HepG2 (cell line): ENCODE measurements around the gene CISH. TPM values are rescaled to one million over a fixed set of nuclear protein-coding genes. Genes with fewer than 3 reads are reported as not detected.
A peak's percentile ranks its signal among the peaks of the same experiment; 100 is the strongest.

Source experiments
- ATAC-seq: fragments of 200-7000 bp; cut with Tn5 transposase; 3 replicates; pipeline ENCODE4 v1.9.1; 2020; ENCODE audit warnings: mild to moderate bottlenecking, moderate library complexity
- BruUV-seq: library from RNA; stranded (reverse); fragments of 400-500 nt; replicated peaks from 2 replicates; lab custom pipeline; 2021; lab: Mats Ljungman, UMichigan
- CTCF ChIA-PET: fragments of 300-600 bp; formaldehyde crosslinking; extraction: SDS; loops from one replicate; lab custom pipeline; 2021; ENCODE audit warnings: low total read pairs, inconsistent platforms, low intra/inter-chr PET ratio; lab: Yijun Ruan, JAX
- POLR2A ChIA-PET: fragments of 350-600 bp; sonication (Branson Sonifier 250); formaldehyde crosslinking; loops from one replicate; lab custom pipeline; 2020; ENCODE audit warnings: antibody characterized with exemption, inconsistent platforms; lab: Yijun Ruan, JAX
- DNase-seq: peaks from one replicate; pipeline ENCODE4 v3.0.0-alpha.2; 2015; ENCODE audit warnings: low spot score
- FAIRE-seq: peaks from 3 replicates; lab custom pipeline; 2011; peaks lifted over from hg19 to GRCh38; lab: Jason Lieb, UNC
- H2AFZ ChIP-seq: one replicate; pipeline ENCODE4 v1.6.1; 2011; ENCODE audit warnings: low read length, inconsistent platforms
- H3K27ac ChIP-seq: fragments of 300-600 bp; 3 replicates; pipeline ENCODE4 v1.8.0; 2011; ENCODE audit warnings: mixed run types, mild to moderate bottlenecking, mixed read lengths, low read length, inconsistent platforms; ENCODE audit not compliant: insufficient read depth; ENCODE audit errors: extremely low read length
- H3K27me3 ChIP-seq, 2 experiments: fragments of 200-600 bp in 1 of 2; 2 replicates in 1 of 2; 3 replicates in 1 of 2; pipeline versions ENCODE4 v1.6.0 to v1.8.0; 2011; ENCODE audit warnings: low read length in 2 of 2, mild to moderate bottlenecking in 2 of 2, moderate library complexity in 2 of 2, inconsistent platforms in 1 of 2; ENCODE audit not compliant: insufficient read depth in 2 of 2, control insufficient read depth in 1 of 2
- H3K36me3 ChIP-seq, 2 experiments: fragments of 200-600 bp in 1 of 2; replicated peaks in 1 of 2; 2 replicates in 1 of 2; 3 replicates in 1 of 2; pipeline versions ENCODE4 v1.5.1 to v1.8.0; 2011; ENCODE audit warnings: low read length in 2 of 2, inconsistent platforms in 1 of 2; ENCODE audit not compliant: insufficient read depth in 2 of 2, control insufficient read depth in 1 of 2
- H3K4me1 ChIP-seq: 2 replicates; pipeline ENCODE4 v1.5.1; 2012; ENCODE audit warnings: low read length, inconsistent platforms; ENCODE audit not compliant: insufficient read depth
- H3K4me2 ChIP-seq: 2 replicates; pipeline ENCODE4 v1.6.0; 2011; ENCODE audit warnings: low read depth, low read length, inconsistent platforms
- H3K4me3 ChIP-seq, 3 experiments: fragments of 200-600 bp in 1 of 3; sonication (generic), shearing (Covaris generic) in 1 of 3; replicated peaks in 1 of 3; 2 replicates each; pipeline ENCODE4 v1.5.1; 2011 to 2016; ENCODE audit warnings: low read length in 3 of 3, inconsistent platforms in 2 of 3, low read depth in 2 of 3, mild to moderate bottlenecking in 2 of 3, control low read depth in 1 of 3, mixed read lengths in 1 of 3; ENCODE audit not compliant: insufficient read depth in 1 of 3
- H3K79me2 ChIP-seq: one replicate; pipeline ENCODE4 v1.6.1; 2011; ENCODE audit warnings: low read length, inconsistent platforms; ENCODE audit not compliant: insufficient read depth
- H3K9ac ChIP-seq: 2 replicates; pipeline ENCODE4 v1.6.0; 2011; ENCODE audit warnings: mild to moderate bottlenecking, low read depth, low read length, inconsistent platforms; ENCODE audit not compliant: insufficient read depth
- H3K9me3 ChIP-seq: 2 replicates; pipeline ENCODE4 v1.5.1; 2012; ENCODE audit warnings: mild to moderate bottlenecking, low read length
- H4K20me1 ChIP-seq: 2 replicates; pipeline ENCODE4 v1.6.0; 2011; ENCODE audit warnings: inconsistent platforms, mild to moderate bottlenecking, low read length, moderate library complexity; ENCODE audit not compliant: insufficient read depth
- CHCHD3 ChIP-seq: sonication (generic); formaldehyde crosslinking; IDR thresholded peaks from 2 replicates; pipeline ENCODE4 v1.8.0; 2022; ENCODE audit warnings: mild to moderate bottlenecking, missing genetic modification reagents, moderate library complexity
- EEA1 ChIP-seq: sonication (generic); formaldehyde crosslinking; IDR thresholded peaks from 2 replicates; pipeline ENCODE4 v1.5.1; 2020; ENCODE audit warnings: mild to moderate bottlenecking, missing genetic modification reagents, borderline replicate concordance
- EHMT2 ChIP-seq: fragments of 200-600 bp; sonication (generic); IDR thresholded peaks from 2 replicates; pipeline ENCODE4 v1.7.0; 2017; ENCODE audit warnings: antibody characterized with exemption, low read depth, low read length, borderline replicate concordance
- NR0B2 ChIP-seq: sonication (generic); formaldehyde crosslinking; IDR thresholded peaks from 2 replicates; pipeline ENCODE4 v1.4.0; 2020; ENCODE audit warnings: mild to moderate bottlenecking, missing genetic modification reagents
- POLR2AphosphoS5 ChIP-seq: IDR thresholded peaks from 2 replicates; pipeline ENCODE4 v1.6.1; 2012; ENCODE audit warnings: low read depth, low read length
- PRDM10 ChIP-seq: sonication (generic); formaldehyde crosslinking; IDR thresholded peaks from 2 replicates; pipeline ENCODE4 v1.4.0; 2020; ENCODE audit warnings: low read depth, missing genetic modification reagents
- SRSF1 ChIP-seq: fragments of 200-400 bp; formaldehyde crosslinking; optimal IDR thresholded peaks from 2 replicates; pipeline ENCODE3; 2017; ENCODE audit warnings: mild to moderate bottlenecking, low read depth, low read length, moderate library complexity
- ZNF367 ChIP-seq: sonication (generic); formaldehyde crosslinking; IDR thresholded peaks from 2 replicates; pipeline ENCODE4 v1.4.0; 2020; ENCODE audit warnings: missing genetic modification reagents, borderline replicate concordance
- ZNF451 ChIP-seq: sonication (generic); formaldehyde crosslinking; IDR thresholded peaks from 2 replicates; pipeline ENCODE4 v1.5.0; 2020; ENCODE audit warnings: mild to moderate bottlenecking, missing genetic modification reagents
- WGBS: methylation state at CpG from one replicate; pipeline ENCODE4 v1.1.6; 2017; ENCODE audit warnings: low lambda C conversion rate; 5-methylcytosine and 5-hydroxymethylcytosine counted together
- in situ Hi-C: cut with HindIII; loops from 2 replicates; pipeline ENCODE4 v1.10.0; 2017; ENCODE audit warnings: low pct_unique_long_range_greater_than_20kb; ENCODE audit not compliant: extremely low pct_ligation_motif_present
- intact Hi-C: fragments of 100-400 bp; cut with micrococcal nuclease; formaldehyde crosslinking; loops from one replicate; pipeline ENCODE4 v1.10.0; 2022; ENCODE audit not compliant: unreplicated experiment
- polyA plus RNA-seq, 8 experiments: library from polyadenylated mRNA; depleted of rRNA in 3 of 8; stranded (reverse) in 7 of 8; unstranded in 1 of 8; fragments of >200 nt; fragmentation: Illumina TruSeq in 4 of 8; extraction: Trizol in 4 of 8; gene quantifications; 2 replicates each; pipeline versions ENCODE4 v1.2.1 to v1.2.3, GENCODE V29; 2011 to 2016; ENCODE audit warnings: low read depth in 4 of 8, missing spikeins in 1 of 8, mixed read lengths in 1 of 8; ENCODE audit not compliant: insufficient read depth in 1 of 8
- total RNA-seq, 5 experiments: library from RNA; depleted of rRNA; stranded (reverse); fragments of >200 nt; fragmentation: Illumina TruSeq; extraction: Trizol; gene quantifications; 2 replicates each; pipeline ENCODE4 v1.2.3, GENCODE V29; 2016; ENCODE audit warnings: low read depth in 1 of 5

The CISH gene
- total and polyA plus RNA-seq, 2 of the 13 experiments (the other 11 are each of a cell fraction or from before 2014, with no cell fraction given): 0.91 to 1.5 TPM

DNA sequence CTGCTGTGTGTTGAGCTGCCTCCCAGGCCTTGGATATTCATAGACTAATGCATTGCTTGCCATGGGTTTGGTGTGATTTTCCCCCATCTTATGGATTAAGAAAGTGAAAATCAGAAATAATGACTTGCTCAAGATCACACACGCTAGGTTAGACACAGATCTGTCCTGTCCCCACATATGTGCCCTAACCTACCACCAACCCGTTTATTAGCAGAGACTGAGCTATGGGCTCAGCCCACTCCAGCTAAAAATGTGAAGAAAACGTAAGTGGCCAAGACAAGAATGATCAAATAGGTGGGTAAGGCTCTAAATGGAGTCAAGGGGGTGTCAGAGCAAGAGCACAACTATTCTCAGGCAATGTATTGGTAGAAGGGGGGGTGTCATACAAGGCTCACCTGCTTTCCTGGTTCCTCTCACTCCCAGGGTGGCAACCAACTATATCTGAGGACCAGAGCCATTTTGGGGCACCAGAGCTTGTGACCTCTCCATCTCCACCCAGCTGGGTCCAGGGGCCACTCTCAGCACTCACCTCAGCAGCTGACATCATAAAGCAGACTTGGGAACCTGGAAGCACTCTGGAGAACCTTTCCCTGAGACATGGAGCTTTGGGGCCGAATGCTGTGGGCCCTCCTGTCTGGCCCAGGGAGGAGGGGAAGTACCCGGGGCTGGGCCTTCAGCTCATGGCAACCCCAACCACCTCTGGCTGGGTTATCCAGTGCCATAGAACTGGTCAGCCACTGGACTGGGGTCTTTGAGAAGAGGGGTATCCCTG, 40.9 kb downstream of the CISH start:
- TF ChIP-seq POLR2AphosphoS5 (peak; percentile 20; the same call in 1 of the 2 replicates), SRSF1 (no peak)
- Histone ChIP-seq H3K9ac (peak overlapping the region; percentile 80; the same call in 1 of the 2 replicates), H3K27me3 (peaks cover 4 to 7% of the 10 kb centered on the region in 2 experiments; a peak in 2 of 5 replicates), H3K79me2 (no peaks in the 10 kb centered on the region), H3K36me3 (no peaks in the 10 kb centered on the region; a peak in 2 of 5 replicates), H3K9me3 (no peaks in the 10 kb centered on the region), H4K20me1 (no peaks in the 10 kb centered on the region), H3K4me1 (peaks cover 57% of the 10 kb centered on the region), H3K4me2 (peak overlapping the region; percentile 80), H3K4me3 (peak overlapping the region in 2 of 3 experiments; percentile 82 to 84; a peak in 3 of 6 replicates), H3K27ac (no peak overlapping the region), H2AFZ (no peak overlapping the region)
- CTCF ChIA-PET: interaction anchor here (7.2 kb wide), 1 partner anchor 43 kb away, joined by 182 read pairs; the partner anchor contains the start of genes CISH and MAPKAPK3
- ATAC-seq: no peak
- WGBS: 88% methylated on average over 3 of the region's 5 CpGs
- POLR2A ChIA-PET: interaction anchor here (1.4 to 3.3 kb wide), 6 partner anchors 18 to 46 kb away, joined by 4 to 64 read pairs (median 24); partner anchors contain the start of genes CISH and MAPKAPK3
- intact Hi-C loops: no loop called here
- no peak for DNase-seq
- BruUV-seq: no TSS peak
- no peak for FAIRE-seq
- in situ Hi-C loops: loop anchor here (5.0 kb wide), 3 partner anchors 42 to 812 kb away; partner anchors contain the start of gene CISH

- intact Hi-C loops: no loop called here
- ChIA-PET CTCF (interaction anchor here (7.2 kb wide), 1 partner anchor 45 kb away, joined by 182 read pairs; the partner anchor contains the start of genes CISH and MAPKAPK3), POLR2A (interaction anchor here (1.0 to 3.3 kb wide), 19 partner anchors 9 to 1404 kb away, joined by 3 to 64 read pairs (median 6); partner anchors contain the start of genes ABHD14B, CISH, CYB561D2 and MANF)
- ATAC-seq: peak; percentile 85
- Histone ChIP-seq H3K79me2 (no peaks in the 10 kb centered on the region), H3K4me3 (peak within 1 kb of the TSS; percentile 62 to 84 (median 82)), H3K27me3 (peaks cover 4 to 7% of the 10 kb centered on the region in 2 experiments; a peak in 2 of 5 replicates), H3K4me2 (peak within 1 kb of the TSS; percentile 80), H3K27ac (peak within 1 kb of the TSS; percentile 77), H3K4me1 (peaks cover 57% of the 10 kb centered on the region), H2AFZ (peak within 1 kb of the TSS; percentile 85), H3K9ac (peak within 1 kb of the TSS; percentile 80), H3K9me3 (no peaks in the 10 kb centered on the region), H3K36me3 (no peaks in the 10 kb centered on the region; a peak in 2 of 5 replicates), H4K20me1 (no peaks in the 10 kb centered on the region)
- peak; percentile 85 for DNase-seq
- no TSS peak for BruUV-seq
- FAIRE-seq: peak; percentile 62
- in situ Hi-C loops: no loop called here
- 5% methylated on average over 16 of the region's 55 CpGs for WGBS
- TF ChIP-seq PRDM10 (0 out of 2 replicates have a peak, but pooled peaks have one; percentile 68), EHMT2 (no peak), ZNF367 (CRISPR knock-in tag) (no peak), EEA1 (CRISPR knock-in tag) (no peak), NR0B2 (CRISPR knock-in tag) (peak; percentile 65; the same call in 1 of the 2 replicates), CHCHD3 (CRISPR knock-in tag) (no peak), ZNF451 (CRISPR knock-in tag) (peak; percentile 9; the same call in 1 of the 2 replicates)
These were observed 42.4 kb downstream of the CISH start, which contains the start of gene HEMK1 for GRCh38 chr3:50568947-50569749. HEMK1 (plus strand) TSS chr3:50569522; CDS start chr3:50571105, 1,583 bp downstream.
